ENCODE results near the gene MYO7A.
A peak's percentile ranks its signal among the peaks of the same experiment; 100 is the strongest.

The MYO7A gene

DNA sequence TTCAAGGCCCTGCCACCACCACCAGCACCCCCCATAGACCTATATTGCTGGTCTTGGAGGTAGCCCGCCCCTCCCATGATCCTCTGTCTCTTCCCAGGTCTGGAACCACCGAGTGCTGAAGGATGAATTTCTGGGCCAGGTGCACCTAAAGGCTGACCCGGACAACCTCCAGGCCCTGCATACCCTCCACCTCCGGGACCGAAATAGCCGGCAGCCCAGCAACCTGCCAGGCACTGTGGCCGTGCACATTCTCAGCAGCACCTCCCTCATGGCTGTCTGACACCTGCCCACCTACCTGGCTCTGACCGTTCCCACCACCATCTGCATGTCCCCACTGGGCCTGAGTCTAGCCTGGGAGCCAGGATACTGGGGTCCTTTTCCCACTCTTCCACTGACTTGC lies 4.5 kb upstream of the MYO7A start:
- H3K4me1 ChIP-seq (ENCODE audit: insufficient read depth, low read length): no peaks in the 10 kb centered on the region
- no peaks in the 10 kb centered on the region for H3K27me3 ChIP-seq (ENCODE audit: insufficient read depth, low read length)
- 94% methylated on average over 8 of the region's 8 CpGs for WGBS
- H3K9ac ChIP-seq (ENCODE audit: low read depth, low read length): no peak overlapping the region
- peaks cover 5% of the 10 kb centered on the region for H3K36me3 ChIP-seq (ENCODE audit: insufficient read depth, low read length)
- no peaks in the 10 kb centered on the region for H3K9me3 ChIP-seq (ENCODE audit: insufficient read depth, low read depth, low read length)
- no peak overlapping the region for H3K27ac ChIP-seq (ENCODE audit: low read depth, low read length)
- H3K4me3 ChIP-seq (ENCODE audit: low read length): no peak overlapping the region

DNA sequence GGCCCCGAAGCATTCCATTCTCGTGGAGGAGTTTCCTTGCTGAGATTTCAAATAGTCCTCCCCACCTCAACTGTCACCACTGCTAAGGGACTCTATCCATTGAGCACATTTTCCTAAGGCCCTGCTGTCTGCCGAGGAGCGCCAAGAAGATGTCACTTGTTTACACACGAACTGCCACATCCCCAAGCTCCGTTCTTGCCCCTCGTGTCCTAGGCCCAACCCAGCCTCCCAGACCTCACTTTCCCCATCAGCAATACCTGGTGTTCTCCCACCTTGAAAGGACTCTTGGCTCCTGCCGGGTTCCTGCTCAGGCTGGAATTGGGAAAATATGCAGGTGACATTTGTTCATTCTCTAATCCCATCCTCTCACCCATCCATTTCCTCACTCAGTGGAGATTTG lies 4.0 kb upstream of the MYO7A start:
- Histone ChIP-seq H3K4me3 (ENCODE audit: low read length) (no peak overlapping the region), H3K4me1 (ENCODE audit: insufficient read depth, low read length) (no peaks in the 10 kb centered on the region), H3K27ac (ENCODE audit: low read depth, low read length) (no peak overlapping the region), H3K9me3 (ENCODE audit: insufficient read depth, low read depth, low read length) (no peaks in the 10 kb centered on the region), H3K36me3 (ENCODE audit: insufficient read depth, low read length) (peaks cover 5% of the 10 kb centered on the region), H3K27me3 (ENCODE audit: insufficient read depth, low read length) (no peaks in the 10 kb centered on the region), H3K9ac (ENCODE audit: low read depth, low read length) (no peak overlapping the region)
- 93% methylated on average over 8 of the region's 8 CpGs for WGBS

- no peak overlapping the region for H3K4me3 ChIP-seq (ENCODE audit: low read length)
- no peaks in the 10 kb centered on the region for H3K9me3 ChIP-seq (ENCODE audit: insufficient read depth, low read depth, low read length)
- no peaks in the 10 kb centered on the region for H3K4me1 ChIP-seq (ENCODE audit: insufficient read depth, low read length)
- H3K36me3 ChIP-seq (ENCODE audit: insufficient read depth, low read length): peaks cover 5% of the 10 kb centered on the region
- no peaks in the 10 kb centered on the region for H3K27me3 ChIP-seq (ENCODE audit: insufficient read depth, low read length)
- WGBS: 95% methylated on average over 6 of the region's 6 CpGs
- no peak overlapping the region for H3K9ac ChIP-seq (ENCODE audit: low read depth, low read length)
- H3K27ac ChIP-seq (ENCODE audit: low read depth, low read length): no peak overlapping the region
Measured at GRCh38 chr11:77124488-77124887, 3.6 kb upstream of the MYO7A start.

GRCh38 chr11:77125191-77125590 lies 2.9 kb upstream of the MYO7A start:
- 93% methylated on average over 6 of the region's 6 CpGs for WGBS
- Histone ChIP-seq H3K9ac (ENCODE audit: low read depth, low read length) (no peak overlapping the region), H3K27me3 (ENCODE audit: insufficient read depth, low read length) (no peaks in the 10 kb centered on the region), H3K36me3 (ENCODE audit: insufficient read depth, low read length) (peaks cover 5% of the 10 kb centered on the region), H3K4me3 (ENCODE audit: low read length) (no peak overlapping the region), H3K4me1 (ENCODE audit: insufficient read depth, low read length) (no peaks in the 10 kb centered on the region), H3K27ac (ENCODE audit: low read depth, low read length) (no peak overlapping the region), H3K9me3 (ENCODE audit: insufficient read depth, low read depth, low read length) (no peaks in the 10 kb centered on the region)

DNA sequence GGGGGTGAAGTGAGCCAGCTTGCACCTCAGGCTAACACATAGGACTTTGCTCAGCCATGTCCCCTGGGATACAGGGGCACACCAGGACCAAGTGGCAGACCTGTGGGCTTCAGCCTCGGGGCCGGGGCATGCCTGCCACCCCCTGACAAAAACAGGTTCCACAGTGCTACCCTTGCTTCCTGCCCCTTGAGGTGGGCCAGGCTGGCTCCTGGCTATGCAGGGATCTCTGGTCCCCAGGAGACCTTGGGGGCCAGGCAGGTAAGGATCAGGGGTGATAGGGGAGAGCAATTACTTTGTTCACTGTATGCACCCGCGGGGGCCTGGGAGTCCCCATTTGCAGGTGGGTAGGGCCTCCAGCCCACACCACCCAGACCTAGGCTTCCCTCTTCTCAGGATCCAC lies 2.4 kb upstream of the MYO7A start:
- no peaks in the 10 kb centered on the region for H3K27me3 ChIP-seq (ENCODE audit: insufficient read depth, low read length)
- H3K4me3 ChIP-seq (ENCODE audit: low read length): no peak overlapping the region
- H3K27ac ChIP-seq (ENCODE audit: low read depth, low read length): no peak overlapping the region
- peaks cover 4% of the 10 kb centered on the region for H3K36me3 ChIP-seq (ENCODE audit: insufficient read depth, low read length)
- H3K9me3 ChIP-seq (ENCODE audit: insufficient read depth, low read depth, low read length): no peaks in the 10 kb centered on the region
- H3K4me1 ChIP-seq (ENCODE audit: insufficient read depth, low read length): no peaks in the 10 kb centered on the region
- 91% methylated on average over 4 of the region's 4 CpGs for WGBS
- no peak overlapping the region for H3K9ac ChIP-seq (ENCODE audit: low read depth, low read length)

DNA sequence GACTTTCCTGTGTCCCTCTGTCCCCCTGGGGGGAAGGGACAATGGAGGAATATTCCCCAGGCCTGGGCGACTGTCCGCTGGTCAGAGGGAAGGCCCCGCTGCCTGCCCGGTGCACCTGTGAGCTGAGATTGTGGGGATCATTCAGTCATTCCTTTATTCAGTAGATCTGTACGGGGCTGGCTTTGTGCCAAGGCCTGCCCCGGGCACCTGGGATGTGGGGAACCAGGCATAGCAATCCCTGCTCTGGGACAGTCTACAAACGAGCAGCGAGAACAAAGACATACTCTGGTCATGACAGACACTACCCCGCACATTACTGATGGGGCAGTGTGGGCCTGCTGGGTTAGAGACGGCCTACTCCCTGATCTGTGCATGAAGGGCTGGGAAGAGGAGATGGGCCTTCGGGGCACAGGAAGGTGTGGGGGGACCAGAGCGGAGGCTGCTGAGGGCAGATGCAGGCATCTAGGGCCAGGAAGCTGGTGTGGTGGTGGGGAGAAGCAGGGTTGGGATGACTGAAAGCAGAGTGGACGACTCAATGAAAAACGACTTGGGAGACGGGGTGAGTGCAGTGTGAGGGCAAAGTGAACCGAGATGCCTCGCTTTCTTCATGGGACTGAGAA lies 1.8 kb upstream of the MYO7A start:
- H3K9ac ChIP-seq (ENCODE audit: low read depth, low read length): no peak overlapping the region
- 86% methylated on average over 17 of the region's 17 CpGs for WGBS

GRCh38 chr11:77126861-77127234 lies 1.2 kb upstream of the MYO7A start:
- WGBS: 18% methylated on average over 10 of the region's 10 CpGs
- no peak overlapping the region for H3K9ac ChIP-seq (ENCODE audit: low read depth, low read length)
- H3K4me3 ChIP-seq (ENCODE audit: low read length): peak overlapping the region; percentile 51
- H3K27me3 ChIP-seq (ENCODE audit: insufficient read depth, low read length): no peaks in the 10 kb centered on the region
- no peaks in the 10 kb centered on the region for H3K36me3 ChIP-seq (ENCODE audit: insufficient read depth, low read length)
- H3K9me3 ChIP-seq (ENCODE audit: insufficient read depth, low read depth, low read length): no peaks in the 10 kb centered on the region
- no peaks in the 10 kb centered on the region for H3K4me1 ChIP-seq (ENCODE audit: insufficient read depth, low read length)
- no peak overlapping the region for H3K27ac ChIP-seq (ENCODE audit: low read depth, low read length)

More for the DNA sequence above, 1.8 kb upstream of the MYO7A start:
- no peaks in the 10 kb centered on the region; the same call in 1 of the 2 replicates for H3K36me3 ChIP-seq (ENCODE audit: insufficient read depth, low read length)
- H3K4me3 ChIP-seq (ENCODE audit: low read length): peak overlapping the region; percentile 51; the same call in 1 of the 2 replicates
- no peak overlapping the region for H3K27ac ChIP-seq (ENCODE audit: low read depth, low read length)
- H3K9me3 ChIP-seq (ENCODE audit: insufficient read depth, low read depth, low read length): no peaks in the 10 kb centered on the region
- no peaks in the 10 kb centered on the region for H3K27me3 ChIP-seq (ENCODE audit: insufficient read depth, low read length)
- H3K4me1 ChIP-seq (ENCODE audit: insufficient read depth, low read length): no peaks in the 10 kb centered on the region

- Histone ChIP-seq H3K9me3 (ENCODE audit: insufficient read depth, low read depth, low read length) (no peaks in the 10 kb centered on the region), H3K4me1 (ENCODE audit: insufficient read depth, low read length) (no peaks in the 10 kb centered on the region), H3K4me3 (ENCODE audit: low read length) (peak overlapping the region; percentile 51), H3K27ac (ENCODE audit: low read depth, low read length) (no peak overlapping the region), H3K36me3 (ENCODE audit: insufficient read depth, low read length) (no peaks in the 10 kb centered on the region), H3K9ac (ENCODE audit: low read depth, low read length) (no peak overlapping the region), H3K27me3 (ENCODE audit: insufficient read depth, low read length) (no peaks in the 10 kb centered on the region)
- 2% methylated on average over 27 of the region's 27 CpGs for WGBS
Measured at GRCh38 chr11:77127235-77127911, 673 bp upstream of the MYO7A start.

- no peaks in the 10 kb centered on the region for H3K27me3 ChIP-seq (ENCODE audit: insufficient read depth, low read length)
- no peak overlapping the region for H3K27ac ChIP-seq (ENCODE audit: low read depth, low read length)
- no peak overlapping the region for H3K4me3 ChIP-seq (ENCODE audit: low read length)
- H3K36me3 ChIP-seq (ENCODE audit: insufficient read depth, low read length): no peaks in the 10 kb centered on the region
- no peaks in the 10 kb centered on the region for H3K4me1 ChIP-seq (ENCODE audit: insufficient read depth, low read length)
- 90% methylated on average over 11 of the region's 11 CpGs for WGBS
- no peak overlapping the region for H3K9ac ChIP-seq (ENCODE audit: low read depth, low read length)
- H3K9me3 ChIP-seq (ENCODE audit: insufficient read depth, low read depth, low read length): no peaks in the 10 kb centered on the region
Measured at GRCh38 chr11:77129069-77129841, 1.2 kb downstream of the MYO7A start.

DNA sequence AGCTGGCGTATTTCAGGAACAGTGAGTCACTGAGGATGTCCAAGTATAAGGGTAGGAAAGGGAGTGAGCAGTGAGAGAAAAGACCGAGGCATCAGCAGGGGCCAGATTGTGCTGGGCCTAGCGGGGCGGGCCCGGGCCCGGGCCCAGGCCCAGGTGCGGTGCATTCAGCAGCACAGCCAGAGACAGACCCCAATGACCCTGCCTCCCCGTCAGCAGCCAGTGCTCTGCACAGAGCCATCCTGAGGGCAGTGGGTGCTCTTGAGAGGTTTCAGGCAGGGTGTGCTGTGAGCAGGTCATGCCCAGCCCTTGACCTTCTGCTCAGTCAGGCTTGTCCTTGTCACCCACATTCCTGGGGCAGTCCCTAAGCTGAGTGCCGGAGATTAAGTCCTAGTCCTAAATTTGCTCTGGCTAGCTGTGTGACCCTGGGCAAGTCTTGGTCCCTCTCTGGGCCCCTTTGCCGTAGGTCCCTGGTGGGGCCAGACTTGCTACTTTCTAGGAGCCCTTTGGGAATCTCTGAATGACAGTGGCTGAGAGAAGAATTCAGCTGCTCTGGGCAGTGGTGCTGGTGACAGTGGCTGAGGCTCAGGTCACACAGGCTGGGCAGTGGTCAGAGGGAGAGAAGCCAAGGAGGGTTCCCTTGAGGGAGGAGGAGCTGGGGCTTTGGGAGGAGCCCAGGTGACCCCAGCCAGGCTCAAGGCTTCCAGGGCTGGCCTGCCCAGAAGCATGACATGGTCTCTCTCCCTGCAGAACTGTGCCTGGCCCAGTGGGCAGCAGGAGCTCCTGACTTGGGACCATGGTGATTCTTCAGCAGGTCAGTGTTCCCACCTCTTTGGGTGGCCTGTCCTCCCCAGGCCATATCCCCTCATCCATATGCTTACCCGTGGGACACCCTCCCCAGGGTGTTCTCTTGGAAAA lies 2.1 kb downstream of the MYO7A start:
- no peak overlapping the region for H3K4me3 ChIP-seq (ENCODE audit: low read length)
- WGBS: 91% methylated on average over 11 of the region's 11 CpGs

More for the DNA sequence above, 2.1 kb downstream of the MYO7A start:
- Histone ChIP-seq H3K9ac (ENCODE audit: low read depth, low read length) (no peak overlapping the region), H3K36me3 (ENCODE audit: insufficient read depth, low read length) (no peaks in the 10 kb centered on the region), H3K27ac (ENCODE audit: low read depth, low read length) (no peak overlapping the region), H3K9me3 (ENCODE audit: insufficient read depth, low read depth, low read length) (no peaks in the 10 kb centered on the region), H3K4me1 (ENCODE audit: insufficient read depth, low read length) (no peaks in the 10 kb centered on the region), H3K27me3 (ENCODE audit: insufficient read depth, low read length) (no peaks in the 10 kb centered on the region)

All from HUES64 (cell line).